HCT116 (cell line): ENCODE measurements around the gene COL21A1. TPM values are rescaled to one million over a fixed set of nuclear protein-coding genes. Genes with fewer than 3 reads are reported as not detected.

Experiments used
- ATAC-seq: fragments of 200-7000 bp; cut with Tn5 transposase; 2 replicates; pipeline ENCODE4 v1.9.1; 2020; ENCODE audit warnings: mild to moderate bottlenecking, moderate library complexity
- BruUV-seq: library from RNA; stranded (reverse); fragments of 400-500 nt; replicated peaks from 2 replicates; lab custom pipeline; 2021; lab: Mats Ljungman, UMichigan
- CTCF ChIA-PET: fragments of 300-600 bp; sonication (Branson Sonifier 250); formaldehyde crosslinking; loops from one replicate; lab custom pipeline; 2021; ENCODE audit warnings: antibody characterized with exemption; lab: Charles Lee
- POLR2A ChIA-PET: fragments of 300-600, 350-600 bp; sonication (Branson Sonifier 250); formaldehyde crosslinking; loops from one replicate; lab custom pipeline; 2021; ENCODE audit warnings: antibody characterized with exemption; lab: Charles Lee
- RAD21 ChIA-PET, 2 experiments: fragments of 300-600 bp; sonication (Branson Sonifier 250); formaldehyde crosslinking; loops; one replicate each; lab custom pipeline; 2023; ENCODE audit warnings: low total read pairs in 2 of 2; ENCODE audit not compliant: uncharacterized antibody in 2 of 2, unreplicated experiment in 2 of 2, low non-redundant PET in 1 of 2; lab: Charles Lee
- DNase-seq: peaks from one replicate; pipeline ENCODE4 v3.0.0-alpha.2; 2010; ENCODE audit warnings: low read depth, low spot score
- H2AFZ ChIP-seq: fragments of 200-600 bp; shearing (Covaris generic), sonication (generic); 2 replicates; pipeline ENCODE4 v1.6.1; 2017; ENCODE audit warnings: low read depth, mixed run types, mixed read lengths, antibody characterized with exemption, low read length; ENCODE audit not compliant: poor library complexity, severe bottlenecking
- H3K27ac ChIP-seq: 2 replicates; pipeline ENCODE4 v1.5.1; 2012; ENCODE audit warnings: low read depth, low read length
- H3K27me3 ChIP-seq: fragments of 200-600 bp; sonication (generic); 2 replicates; pipeline ENCODE4 v1.6.1; 2016; ENCODE audit warnings: mixed run types, low read length, mixed read lengths; ENCODE audit not compliant: insufficient read depth
- H3K36me3 ChIP-seq, 2 experiments: fragments of 200-500 bp in 1 of 2; fragments of 200-600 bp in 1 of 2; sonication (Bioruptor generic) in 1 of 2; sonication (generic) in 1 of 2; 2 replicates each; pipeline versions ENCODE4 v1.5.1 to v1.6.1; 2014 to 2016; ENCODE audit warnings: low read length in 2 of 2, inconsistent platforms in 1 of 2, mixed read lengths in 1 of 2, mixed run types in 1 of 2; ENCODE audit not compliant: insufficient read depth in 2 of 2, control insufficient read depth in 1 of 2
- H3K4me1 ChIP-seq, 2 experiments: fragments of 200-600 bp in 1 of 2; sonication (generic) in 1 of 2; 2 replicates each; pipeline versions ENCODE4 v1.5.1 to v1.6.1; 2012 to 2017; ENCODE audit warnings: low read length in 2 of 2, inconsistent platforms in 1 of 2, mild to moderate bottlenecking in 1 of 2, mixed read lengths in 1 of 2, mixed run types in 1 of 2, moderate library complexity in 1 of 2; ENCODE audit not compliant: insufficient read depth in 2 of 2, control insufficient read depth in 1 of 2
- H3K4me2 ChIP-seq: fragments of 200-600 bp; sonication (generic); 2 replicates; pipeline ENCODE4 v1.6.1; 2017; ENCODE audit warnings: mixed run types, low read length, mixed read lengths
- H3K4me3 ChIP-seq, 2 experiments: fragments of 200-600 bp in 1 of 2; sonication (generic) in 1 of 2; replicated peaks in 1 of 2; 2 replicates each; pipeline ENCODE4 v1.5.1; 2011 to 2016; ENCODE audit warnings: low read length in 2 of 2, control low read depth in 1 of 2, low read depth in 1 of 2, mild to moderate bottlenecking in 1 of 2, mixed read lengths in 1 of 2, mixed run types in 1 of 2
- H3K79me2 ChIP-seq: fragments of 200-600 bp; sonication (generic); 2 replicates; pipeline ENCODE4 v1.6.1; 2017; ENCODE audit warnings: mild to moderate bottlenecking, mixed run types, low read length, moderate library complexity, mixed read lengths; ENCODE audit not compliant: insufficient read depth
- H3K9ac ChIP-seq: fragments of 200-600 bp; sonication (generic); 2 replicates; pipeline ENCODE4 v1.6.1; 2016; ENCODE audit warnings: low read length, mixed read lengths
- H3K9me2 ChIP-seq: fragments of 200-600 bp; sonication (generic), shearing (Covaris generic); 2 replicates; pipeline ENCODE4 v1.6.1; 2017; ENCODE audit warnings: mixed run types, mild to moderate bottlenecking, moderate library complexity; ENCODE audit not compliant: insufficient read depth
- H3K9me3 ChIP-seq, 2 experiments: fragments of 200-500 bp in 1 of 2; fragments of 200-600 bp in 1 of 2; sonication (Bioruptor generic) in 1 of 2; sonication (generic) in 1 of 2; 2 replicates each; pipeline ENCODE4 v1.6.1; 2014 to 2017; ENCODE audit warnings: low read length in 2 of 2, mixed read lengths in 2 of 2, inconsistent platforms in 1 of 2, low read depth in 1 of 2, mild to moderate bottlenecking in 1 of 2, mixed run types in 1 of 2, moderate library complexity in 1 of 2; ENCODE audit not compliant: control insufficient read depth in 1 of 2, insufficient read depth in 1 of 2
- H4K20me1 ChIP-seq: fragments of 200-600 bp; sonication (generic), shearing (Covaris generic); 2 replicates; pipeline ENCODE4 v1.6.1; 2017; ENCODE audit warnings: mixed run types, mild to moderate bottlenecking, moderate library complexity; ENCODE audit not compliant: insufficient read depth
- CEBPB ChIP-seq: IDR thresholded peaks from 2 replicates; pipeline ENCODE4 v1.6.1; 2012; ENCODE audit warnings: low read depth
- EGR1 ChIP-seq: IDR thresholded peaks from 2 replicates; pipeline ENCODE4 v1.6.1; 2012; ENCODE audit warnings: low read depth
- EZH2phosphoT487 ChIP-seq: fragments of 200-600 bp; IDR thresholded peaks from 2 replicates; pipeline ENCODE4 v1.6.1; 2018; ENCODE audit warnings: antibody characterized with exemption, borderline replicate concordance
- FOSL1 ChIP-seq: IDR thresholded peaks from 2 replicates; pipeline ENCODE4 v1.6.1; 2012; ENCODE audit warnings: low read depth
- JUND ChIP-seq: IDR thresholded peaks from 2 replicates; pipeline ENCODE4 v1.6.1; 2012
- POLR2A ChIP-seq: IDR thresholded peaks from 2 replicates; pipeline ENCODE4 v1.7.0; 2011; ENCODE audit warnings: borderline replicate concordance; ENCODE audit not compliant: insufficient read depth, insufficient read length; ENCODE audit errors: extremely low read depth
- POLR2AphosphoS5 ChIP-seq: IDR thresholded peaks from 2 replicates; pipeline ENCODE4 v1.6.1; 2011; ENCODE audit warnings: mild to moderate bottlenecking, low read depth, low read length, moderate library complexity
- RAD21 ChIP-seq: IDR thresholded peaks from 2 replicates; pipeline ENCODE4 v1.6.1; 2012; ENCODE audit warnings: low read depth, mild to moderate bottlenecking
- SP1 ChIP-seq: IDR thresholded peaks from 2 replicates; pipeline ENCODE4 v1.6.1; 2012; ENCODE audit warnings: low read depth
- SRF ChIP-seq: IDR thresholded peaks from 2 replicates; pipeline ENCODE4 v1.6.1; 2012; ENCODE audit warnings: low read depth
- TCF7L2 ChIP-seq: IDR thresholded peaks from 2 replicates; pipeline ENCODE4 v1.7.0; 2011; ENCODE audit warnings: borderline replicate concordance, inconsistent platforms; ENCODE audit not compliant: insufficient read depth, insufficient read length; ENCODE audit errors: extremely low read depth
- YY1 ChIP-seq: IDR thresholded peaks from 2 replicates; pipeline ENCODE4 v1.6.1; 2011; ENCODE audit warnings: low read length, low read depth, moderate library complexity, mild to moderate bottlenecking; ENCODE audit not compliant: insufficient replicate concordance; ENCODE audit errors: extremely low read depth
- ZFX ChIP-seq: fragments of 450-650 bp; IDR thresholded peaks from 2 replicates; pipeline ENCODE4 v1.6.1; 2017
- ZNF274 ChIP-seq: fragments of 200-500 bp; sonication (Bioruptor generic); IDR thresholded peaks from 2 replicates; pipeline ENCODE4 v1.6.1; 2014; ENCODE audit warnings: mild to moderate bottlenecking, low read depth, low read length, inconsistent platforms
- intact Hi-C: fragments of 100-400 bp; cut with micrococcal nuclease; formaldehyde crosslinking; loops from 2 replicates; pipeline ENCODE4 v1.10.0; 2022
- total RNA-seq: library from RNA; stranded (reverse); gene quantifications from one replicate; pipeline ENCODE4 v1.2.1, GENCODE V29; 2021; ENCODE audit not compliant: unreplicated experiment
- TF ChIP-seq, protein P1 (sequence below): IDR thresholded peaks from 2 replicates; pipeline ENCODE4 v1.6.1; 2012
- TF ChIP-seq, protein P2 (sequence below), 3 experiments: fragments of 200-600 bp in 1 of 3; sonication (generic) in 1 of 3; IDR thresholded peaks in 2 of 3; conservative IDR thresholded peaks in 1 of 3; 2 replicates each; pipeline ENCODE4 v1.5.1; 2012 to 2017; ENCODE audit warnings: low read depth in 2 of 3, low read length in 2 of 3, antibody characterized with exemption in 1 of 3, borderline replicate concordance in 1 of 3, control low read depth in 1 of 3, mild to moderate bottlenecking in 1 of 3, mixed read lengths in 1 of 3, mixed run types in 1 of 3, moderate library complexity in 1 of 3; ENCODE audit not compliant: insufficient read depth in 1 of 3
- TF ChIP-seq, protein P3 (sequence below): IDR thresholded peaks from 2 replicates; pipeline ENCODE4 v1.6.1; 2012; ENCODE audit warnings: low read depth
- TF ChIP-seq, protein P4 (sequence below): IDR thresholded peaks from 2 replicates; pipeline ENCODE4 v1.6.1; 2012

The COL21A1 gene
- total RNA-seq, 1 experiment from 2014 or later = not detected

DNA sequence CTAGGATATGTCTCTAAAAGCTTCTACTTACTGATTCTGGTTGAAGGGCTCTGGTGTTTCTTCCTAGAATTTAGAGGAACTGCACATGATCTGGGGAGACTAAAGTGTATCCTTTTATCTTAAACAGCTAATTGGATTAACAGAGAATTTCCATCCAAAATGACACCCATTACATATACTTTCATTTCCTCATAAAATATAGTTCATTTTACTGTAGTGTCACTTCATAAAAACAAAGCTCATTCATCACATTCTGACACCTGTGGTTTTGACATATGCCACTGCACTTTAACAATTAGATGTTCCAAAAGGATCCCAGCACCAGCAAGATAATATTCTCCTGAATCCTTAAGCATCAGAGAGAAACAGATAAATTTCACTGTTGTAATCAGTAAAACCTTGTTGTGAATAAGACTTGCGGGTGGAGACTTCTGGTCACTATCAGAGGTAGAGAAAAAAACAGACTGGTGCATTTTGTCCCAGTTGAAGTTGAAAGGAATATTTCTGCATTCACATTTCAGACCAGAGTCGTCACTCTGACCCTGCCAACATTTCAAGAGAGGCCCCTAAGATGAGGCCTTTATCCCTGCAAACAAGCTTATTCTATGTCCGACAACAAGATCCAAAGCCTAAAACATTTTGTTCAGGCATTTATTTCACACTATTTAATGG, 196.7 kb downstream of the COL21A1 start:
- Histone ChIP-seq H3K27ac (no peak overlapping the region), H3K4me1 (no peaks in the 10 kb centered on the region), H3K4me3 (no peak overlapping the region), H3K4me2 (no peak overlapping the region), H3K79me2 (no peaks in the 10 kb centered on the region), H3K36me3 (no peaks in the 10 kb centered on the region), H3K27me3 (no peaks in the 10 kb centered on the region), H3K9ac (no peak overlapping the region), H3K9me2 (no peaks in the 10 kb centered on the region), H2AFZ (no peak overlapping the region), H4K20me1 (no peaks in the 10 kb centered on the region), H3K9me3 (no peaks in the 10 kb centered on the region)
- CTCF ChIA-PET = no interaction called here
- POLR2A ChIA-PET = no interaction called here
- TF ChIP-seq, protein P1, sequence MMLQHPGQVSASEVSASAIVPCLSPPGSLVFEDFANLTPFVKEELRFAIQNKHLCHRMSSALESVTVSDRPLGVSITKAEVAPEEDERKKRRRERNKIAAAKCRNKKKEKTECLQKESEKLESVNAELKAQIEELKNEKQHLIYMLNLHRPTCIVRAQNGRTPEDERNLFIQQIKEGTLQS = no peak
- TF ChIP-seq ZNF274 = no peak
- no peak for TF ChIP-seq POLR2A
- TF ChIP-seq EGR1 = no peak
- TF ChIP-seq SRF = no peak
- no peak for TF ChIP-seq POLR2AphosphoS5
- TF ChIP-seq, protein P2, sequence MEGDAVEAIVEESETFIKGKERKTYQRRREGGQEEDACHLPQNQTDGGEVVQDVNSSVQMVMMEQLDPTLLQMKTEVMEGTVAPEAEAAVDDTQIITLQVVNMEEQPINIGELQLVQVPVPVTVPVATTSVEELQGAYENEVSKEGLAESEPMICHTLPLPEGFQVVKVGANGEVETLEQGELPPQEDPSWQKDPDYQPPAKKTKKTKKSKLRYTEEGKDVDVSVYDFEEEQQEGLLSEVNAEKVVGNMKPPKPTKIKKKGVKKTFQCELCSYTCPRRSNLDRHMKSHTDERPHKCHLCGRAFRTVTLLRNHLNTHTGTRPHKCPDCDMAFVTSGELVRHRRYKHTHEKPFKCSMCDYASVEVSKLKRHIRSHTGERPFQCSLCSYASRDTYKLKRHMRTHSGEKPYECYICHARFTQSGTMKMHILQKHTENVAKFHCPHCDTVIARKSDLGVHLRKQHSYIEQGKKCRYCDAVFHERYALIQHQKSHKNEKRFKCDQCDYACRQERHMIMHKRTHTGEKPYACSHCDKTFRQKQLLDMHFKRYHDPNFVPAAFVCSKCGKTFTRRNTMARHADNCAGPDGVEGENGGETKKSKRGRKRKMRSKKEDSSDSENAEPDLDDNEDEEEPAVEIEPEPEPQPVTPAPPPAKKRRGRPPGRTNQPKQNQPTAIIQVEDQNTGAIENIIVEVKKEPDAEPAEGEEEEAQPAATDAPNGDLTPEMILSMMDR (IDR thresholded peaks at IDR 0.05 in 2 of 3, conservative IDR thresholded peaks at IDR 0.05 in 1 of 3; ENCODE audit: borderline replicate concordance in 1 of 3, insufficient read depth in 1 of 3, low read depth in 2 of 3, low read length in 2 of 3) = no peak
- no peak for TF ChIP-seq EZH2phosphoT487
- no peak for TF ChIP-seq CEBPB
- TF ChIP-seq FOSL1 = no peak
- no peak for TF ChIP-seq SP1
- no peak for TF ChIP-seq RAD21
- TF ChIP-seq, protein P3, sequence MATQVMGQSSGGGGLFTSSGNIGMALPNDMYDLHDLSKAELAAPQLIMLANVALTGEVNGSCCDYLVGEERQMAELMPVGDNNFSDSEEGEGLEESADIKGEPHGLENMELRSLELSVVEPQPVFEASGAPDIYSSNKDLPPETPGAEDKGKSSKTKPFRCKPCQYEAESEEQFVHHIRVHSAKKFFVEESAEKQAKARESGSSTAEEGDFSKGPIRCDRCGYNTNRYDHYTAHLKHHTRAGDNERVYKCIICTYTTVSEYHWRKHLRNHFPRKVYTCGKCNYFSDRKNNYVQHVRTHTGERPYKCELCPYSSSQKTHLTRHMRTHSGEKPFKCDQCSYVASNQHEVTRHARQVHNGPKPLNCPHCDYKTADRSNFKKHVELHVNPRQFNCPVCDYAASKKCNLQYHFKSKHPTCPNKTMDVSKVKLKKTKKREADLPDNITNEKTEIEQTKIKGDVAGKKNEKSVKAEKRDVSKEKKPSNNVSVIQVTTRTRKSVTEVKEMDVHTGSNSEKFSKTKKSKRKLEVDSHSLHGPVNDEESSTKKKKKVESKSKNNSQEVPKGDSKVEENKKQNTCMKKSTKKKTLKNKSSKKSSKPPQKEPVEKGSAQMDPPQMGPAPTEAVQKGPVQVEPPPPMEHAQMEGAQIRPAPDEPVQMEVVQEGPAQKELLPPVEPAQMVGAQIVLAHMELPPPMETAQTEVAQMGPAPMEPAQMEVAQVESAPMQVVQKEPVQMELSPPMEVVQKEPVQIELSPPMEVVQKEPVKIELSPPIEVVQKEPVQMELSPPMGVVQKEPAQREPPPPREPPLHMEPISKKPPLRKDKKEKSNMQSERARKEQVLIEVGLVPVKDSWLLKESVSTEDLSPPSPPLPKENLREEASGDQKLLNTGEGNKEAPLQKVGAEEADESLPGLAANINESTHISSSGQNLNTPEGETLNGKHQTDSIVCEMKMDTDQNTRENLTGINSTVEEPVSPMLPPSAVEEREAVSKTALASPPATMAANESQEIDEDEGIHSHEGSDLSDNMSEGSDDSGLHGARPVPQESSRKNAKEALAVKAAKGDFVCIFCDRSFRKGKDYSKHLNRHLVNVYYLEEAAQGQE = no peak
- TF ChIP-seq ZFX = no peak
- TF ChIP-seq, protein P4, sequence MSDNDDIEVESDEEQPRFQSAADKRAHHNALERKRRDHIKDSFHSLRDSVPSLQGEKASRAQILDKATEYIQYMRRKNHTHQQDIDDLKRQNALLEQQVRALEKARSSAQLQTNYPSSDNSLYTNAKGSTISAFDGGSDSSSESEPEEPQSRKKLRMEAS = no peak
- no peak for TF ChIP-seq YY1
- TF ChIP-seq TCF7L2 = no peak
- TF ChIP-seq JUND = no peak
- no TSS peak for BruUV-seq
- DNase-seq = no peak
- intact Hi-C loops = no loop called here
- no peak for ATAC-seq
- RAD21 ChIA-PET = no interaction called here
